ENCODE results near the gene PALS2. TPM values are rescaled to one million over a fixed set of nuclear protein-coding genes. Genes with fewer than 3 reads are reported as not detected.

Gene PALS2
- total and polyA plus RNA-seq, 2 of the 13 experiments (the other 11 are each of a cell fraction or from before 2014, with no cell fraction given) = 3.1 to 21.9 TPM

GRCh38 chr7:24531255-24531654 is 42.0 kb upstream of the PALS2 start:
- H3K4me1 ChIP-seq (ENCODE audit: insufficient read depth, low read length) = no peaks in the 10 kb centered on the region
- no peak overlapping the region for H2AFZ ChIP-seq (ENCODE audit: low read length)
- no peaks in the 10 kb centered on the region for H3K79me2 ChIP-seq (ENCODE audit: insufficient read depth, low read length)
- no peak for TF ChIP-seq MTF2 (CRISPR knock-in tag; IDR thresholded peaks at IDR 0.05; ENCODE audit: borderline replicate concordance)
- TF ChIP-seq ZNF251 (CRISPR knock-in tag; IDR thresholded peaks at IDR 0.05) = no peak
- TF ChIP-seq BRCA1 (CRISPR knock-in tag; IDR thresholded peaks at IDR 0.05) = no peak
- TF ChIP-seq MIER2 (CRISPR knock-in tag; IDR thresholded peaks at IDR 0.05) = no peak
- no peak for TF ChIP-seq PHF21A (CRISPR knock-in tag; IDR thresholded peaks at IDR 0.05)
- TF ChIP-seq, protein P1, sequence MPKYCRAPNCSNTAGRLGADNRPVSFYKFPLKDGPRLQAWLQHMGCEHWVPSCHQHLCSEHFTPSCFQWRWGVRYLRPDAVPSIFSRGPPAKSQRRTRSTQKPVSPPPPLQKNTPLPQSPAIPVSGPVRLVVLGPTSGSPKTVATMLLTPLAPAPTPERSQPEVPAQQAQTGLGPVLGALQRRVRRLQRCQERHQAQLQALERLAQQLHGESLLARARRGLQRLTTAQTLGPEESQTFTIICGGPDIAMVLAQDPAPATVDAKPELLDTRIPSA (CRISPR knock-in tag; IDR thresholded peaks at IDR 0.05; ENCODE audit: borderline replicate concordance) = no peak
- no peak for TF ChIP-seq MNT (IDR thresholded peaks at IDR 0.05)
- TF ChIP-seq ZNF615 (CRISPR knock-in tag; IDR thresholded peaks at IDR 0.05; ENCODE audit: borderline replicate concordance) = no peak
- TF ChIP-seq ZSCAN31 (CRISPR knock-in tag; IDR thresholded peaks at IDR 0.05; ENCODE audit: low read depth) = no peak
- ChIA-PET CTCF (ENCODE audit: low intra/inter-chr PET ratio, low total read pairs) (no interaction called here), POLR2A (no interaction called here)
- FAIRE-seq (no peak), ATAC-seq (no peak), DNase-seq (ENCODE audit: low spot score) (no peak)
- WGBS (ENCODE audit: low lambda C conversion rate) = 14% methylated on average over 4 of the region's 4 CpGs
- H3K4me3 ChIP-seq (replicated peaks in 1 of 3; ENCODE audit: insufficient read depth in 1 of 3, low read depth in 2 of 3, low read length in 3 of 3) = no peak overlapping the region
- no peaks in the 10 kb centered on the region for H4K20me1 ChIP-seq (ENCODE audit: insufficient read depth, low read length)
- in situ Hi-C loops (cut with HindIII; ENCODE audit: extremely low pct_ligation_motif_present, low pct_unique_long_range_greater_than_20kb) (no loop called here), intact Hi-C loops (cut with micrococcal nuclease; ENCODE audit: unreplicated experiment) (no loop called here)
- no peaks in the 10 kb centered on the region for H3K9me3 ChIP-seq (ENCODE audit: low read length)
- no peak overlapping the region for H3K27ac ChIP-seq (ENCODE audit: extremely low read length, insufficient read depth, low read length)
- no peak overlapping the region for H3K9ac ChIP-seq (ENCODE audit: insufficient read depth, low read depth, low read length)
- no peaks in the 10 kb centered on the region for H3K36me3 ChIP-seq (replicated peaks in 1 of 2; ENCODE audit: control insufficient read depth in 1 of 2, insufficient read depth in 2 of 2, low read length in 2 of 2)
- no peak overlapping the region for H3K4me2 ChIP-seq (ENCODE audit: low read depth, low read length)
- no peaks in the 10 kb centered on the region; a peak in 1 of 5 replicates for H3K27me3 ChIP-seq (ENCODE audit: control insufficient read depth in 1 of 2, insufficient read depth in 2 of 2, low read length in 2 of 2)
- no TSS peak for BruUV-seq (replicated peaks)
